Stimulated activated CD4-positive, alpha-beta T cell treated with anti-CD3 and anti-CD28 coated beads, Interleukin-1b, Interleukin-23, amount 100 ng/mL, for 24 hours (primary cell): Measurements from ENCODE around the gene AVPI1.

Source experiments
- DNase-seq, 4 experiments: peaks; one replicate each; pipeline ENCODE4 v3.0.0-alpha.2; 2020; ENCODE audit warnings: low read depth in 4 of 4, low spot score in 1 of 4

Gene AVPI1, protein sequence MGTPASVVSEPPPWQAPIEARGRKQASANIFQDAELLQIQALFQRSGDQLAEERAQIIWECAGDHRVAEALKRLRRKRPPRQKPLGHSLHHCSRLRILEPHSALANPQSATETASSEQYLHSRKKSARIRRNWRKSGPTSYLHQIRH

DNA sequence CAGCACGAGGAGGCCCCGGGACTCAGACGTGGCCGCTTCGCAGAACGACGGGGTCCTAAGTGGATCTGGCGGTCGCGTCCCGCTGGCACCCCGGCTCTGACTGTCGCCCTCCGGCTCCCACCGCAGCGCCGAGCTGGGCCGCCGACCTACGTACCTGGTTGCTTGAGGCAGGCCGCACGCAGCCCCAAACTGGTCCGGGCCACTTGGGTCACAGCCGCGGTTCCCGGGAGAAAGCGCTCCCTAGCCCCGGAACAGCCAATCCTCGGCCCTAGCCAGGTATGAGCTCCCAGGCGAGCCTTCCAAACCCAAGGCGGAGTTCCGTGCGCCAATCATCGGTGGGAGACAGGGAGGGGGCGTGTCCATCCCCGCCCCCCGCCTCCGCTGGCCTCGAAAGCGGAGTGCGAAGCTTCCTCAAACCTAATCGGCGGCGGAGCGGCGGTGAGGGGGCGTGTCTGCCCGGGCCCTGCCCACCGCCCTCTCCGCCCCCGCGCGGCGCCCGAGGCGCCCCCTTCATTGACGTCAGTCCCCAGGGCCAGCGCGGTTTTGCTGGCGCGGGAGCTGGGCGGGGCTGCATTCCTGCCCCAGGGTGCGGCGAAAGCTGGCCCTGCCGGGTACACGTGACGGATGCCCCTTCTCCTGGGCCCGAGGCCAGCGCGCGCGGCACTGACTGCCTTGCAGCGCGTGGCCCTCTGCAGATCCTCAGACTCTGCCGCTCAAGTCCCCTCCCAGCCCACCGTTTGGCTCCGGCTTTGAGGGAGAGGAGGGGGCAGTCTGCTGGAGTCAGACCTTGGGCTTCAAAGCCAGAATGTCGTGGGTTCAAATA is at the start of gene AVPI1:
AVPI1 (minus strand) TSS at position 280 of the 823 bp plus-strand sequence. CDS start 7,336 bp downstream, outside the sequence.
- DNase-seq, result peak; percentile 76 to 95 (median 86)

DNA sequence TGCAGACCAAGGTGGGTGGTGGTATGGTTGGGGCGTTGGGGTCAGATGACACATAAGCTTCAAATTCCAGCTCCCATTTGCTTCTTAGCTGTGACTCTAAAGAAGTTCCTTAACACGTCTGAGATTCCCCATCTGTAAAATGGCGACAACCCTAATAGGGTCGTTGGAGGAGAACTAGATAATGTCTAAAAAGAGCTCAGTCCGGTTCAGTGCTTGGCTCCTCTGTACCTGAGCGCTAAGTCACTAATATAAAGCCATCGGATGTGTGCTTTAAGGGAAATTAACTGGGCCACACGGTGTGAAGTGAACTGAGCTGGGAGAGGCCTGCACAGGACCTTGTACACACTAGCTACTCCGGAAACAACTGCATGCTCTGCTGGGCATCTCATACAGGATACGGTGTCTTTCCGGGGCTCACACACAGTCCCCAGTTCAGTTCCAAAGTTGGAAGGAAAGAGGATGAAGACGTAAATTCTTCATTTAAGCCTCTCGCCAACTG is 49.4 kb upstream of the AVPI1 start:
- no peak for DNase-seq

DNA sequence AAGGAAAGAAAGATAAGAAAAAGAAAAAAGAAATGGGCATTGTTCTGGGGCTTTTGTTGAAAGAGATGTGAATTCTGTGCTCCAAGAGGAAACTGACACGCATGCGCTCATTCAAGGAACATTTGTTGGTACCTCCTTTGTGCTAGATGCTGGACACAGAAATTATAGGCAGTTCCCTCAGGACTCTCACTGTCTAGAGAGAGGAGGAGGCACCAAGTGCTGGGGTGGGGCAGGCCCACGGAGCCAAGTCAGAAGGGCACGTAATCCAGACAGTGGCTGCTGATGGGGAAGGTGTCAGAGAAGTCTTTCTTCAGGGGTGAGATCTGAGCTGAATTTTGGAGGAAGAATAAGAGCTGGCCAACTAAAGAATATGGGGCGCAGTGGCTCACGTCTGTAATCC is 47.0 kb upstream of the AVPI1 start:
- no peak for DNase-seq

DNA sequence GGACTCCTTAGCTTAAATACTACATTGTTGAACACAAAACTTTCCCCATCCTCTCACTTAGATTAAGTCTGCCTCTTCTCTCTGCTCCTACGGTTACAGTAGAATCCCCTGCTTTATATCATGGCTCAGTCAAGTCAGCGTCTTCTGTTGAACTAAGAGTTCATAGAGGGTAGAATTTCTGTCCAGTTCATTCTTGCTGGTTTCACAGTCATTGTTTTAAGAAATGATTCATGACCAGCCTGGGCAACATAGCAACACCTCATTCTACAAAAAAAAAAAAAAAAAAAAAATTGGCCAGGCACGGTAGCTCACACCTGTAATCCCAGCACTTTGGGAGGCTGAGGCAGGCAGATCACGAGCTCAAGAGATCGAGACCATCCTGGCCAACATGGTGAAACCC is 46.2 kb upstream of the AVPI1 start:
- DNase-seq, result no peak

DNA sequence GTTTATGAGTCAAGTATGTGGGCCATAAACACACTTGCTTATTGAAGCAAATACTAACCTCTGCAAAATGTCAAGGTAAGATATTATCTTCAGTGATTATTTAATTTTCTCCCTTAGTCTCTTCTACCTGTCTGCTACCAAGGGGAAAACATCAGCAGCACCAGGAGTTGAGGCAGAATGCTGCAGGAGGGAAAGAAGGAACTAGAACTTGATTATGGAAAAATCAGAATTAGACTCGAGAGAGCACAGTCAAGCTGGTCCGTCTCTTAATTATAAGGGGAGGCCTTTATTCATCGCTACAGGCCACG is 45.0 kb upstream of the AVPI1 start:
- no peak for DNase-seq

DNA sequence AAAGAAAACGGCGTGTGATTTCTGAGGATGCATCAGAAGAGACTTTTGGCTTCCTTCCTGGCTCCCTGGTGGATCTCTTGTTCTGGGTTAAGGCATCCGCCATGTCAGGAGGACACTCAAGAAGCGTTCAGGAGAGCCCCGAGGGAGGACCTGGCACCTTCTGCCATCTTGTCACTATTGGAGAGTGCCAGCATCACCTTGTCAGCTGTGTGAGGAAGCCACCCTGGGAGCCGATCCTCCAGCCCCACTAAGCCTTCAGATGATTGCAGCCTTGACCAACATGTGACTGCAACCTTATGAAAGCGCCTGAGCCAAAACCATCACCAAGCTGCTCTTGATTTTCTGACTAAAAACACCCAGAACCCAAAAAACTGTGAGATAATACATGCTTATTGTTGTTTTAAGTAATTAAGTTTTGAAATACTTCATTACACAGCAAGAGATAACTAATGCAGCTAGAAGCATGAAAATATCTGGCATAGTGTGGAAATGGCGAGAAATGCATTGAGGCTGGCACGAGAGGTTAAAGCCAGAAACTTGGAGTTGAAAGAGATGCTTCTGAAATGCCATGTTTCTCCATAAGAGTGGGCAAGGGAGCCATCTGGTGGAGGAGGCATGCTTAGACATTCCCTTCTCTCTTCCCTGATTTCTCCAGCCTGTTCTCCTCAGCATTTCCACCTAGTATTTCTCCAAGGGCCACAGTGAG is 44.5 kb upstream of the AVPI1 start:
- peak in 1 of 4 experiments; percentile 31 for DNase-seq

DNA sequence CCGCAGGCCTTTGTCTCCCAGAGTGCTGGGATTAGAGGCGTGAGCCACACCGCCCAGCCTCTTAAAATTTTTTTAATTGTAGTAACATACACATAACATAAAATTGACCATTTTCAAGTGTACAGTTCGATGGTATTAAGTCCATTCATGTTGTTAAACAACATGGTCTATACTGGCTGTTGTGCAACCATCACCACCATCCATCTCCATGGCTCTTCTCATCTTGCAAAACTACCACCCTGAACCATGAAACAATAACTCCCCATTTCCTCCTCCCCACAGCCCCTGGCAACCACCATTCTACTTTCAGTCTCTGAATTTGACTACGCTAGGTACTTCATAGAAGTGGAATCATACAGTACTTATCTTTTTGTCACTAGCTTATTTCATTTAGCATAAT is 42.0 kb upstream of the AVPI1 start:
- DNase-seq, result no peak

DNA sequence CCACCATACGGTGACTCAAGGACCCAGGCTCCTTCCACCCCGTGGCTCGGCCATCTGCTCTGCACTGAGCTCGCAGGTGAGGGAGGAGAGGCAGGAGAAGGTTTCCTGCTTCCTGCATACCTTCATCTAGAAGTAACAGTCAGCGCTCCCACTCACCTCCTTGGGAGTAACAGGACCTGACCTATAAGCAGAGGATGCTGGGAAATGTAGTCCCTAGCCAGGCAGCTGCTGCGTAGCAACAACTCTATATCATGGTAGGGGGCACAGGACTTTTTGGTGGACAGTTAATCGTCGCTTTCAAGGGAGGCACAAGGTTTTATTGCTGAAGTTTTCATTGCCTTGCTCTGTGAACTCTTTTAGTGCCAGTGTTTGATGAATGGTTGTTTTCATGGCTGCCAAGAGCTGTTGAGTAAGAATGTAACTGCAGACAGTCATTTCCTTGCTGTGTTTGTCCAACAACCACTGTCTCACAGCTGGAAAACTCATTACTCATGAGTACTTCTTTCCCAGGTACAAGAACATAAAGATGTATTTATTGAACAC is 39.7 kb upstream of the AVPI1 start:
- no peak for DNase-seq

DNA sequence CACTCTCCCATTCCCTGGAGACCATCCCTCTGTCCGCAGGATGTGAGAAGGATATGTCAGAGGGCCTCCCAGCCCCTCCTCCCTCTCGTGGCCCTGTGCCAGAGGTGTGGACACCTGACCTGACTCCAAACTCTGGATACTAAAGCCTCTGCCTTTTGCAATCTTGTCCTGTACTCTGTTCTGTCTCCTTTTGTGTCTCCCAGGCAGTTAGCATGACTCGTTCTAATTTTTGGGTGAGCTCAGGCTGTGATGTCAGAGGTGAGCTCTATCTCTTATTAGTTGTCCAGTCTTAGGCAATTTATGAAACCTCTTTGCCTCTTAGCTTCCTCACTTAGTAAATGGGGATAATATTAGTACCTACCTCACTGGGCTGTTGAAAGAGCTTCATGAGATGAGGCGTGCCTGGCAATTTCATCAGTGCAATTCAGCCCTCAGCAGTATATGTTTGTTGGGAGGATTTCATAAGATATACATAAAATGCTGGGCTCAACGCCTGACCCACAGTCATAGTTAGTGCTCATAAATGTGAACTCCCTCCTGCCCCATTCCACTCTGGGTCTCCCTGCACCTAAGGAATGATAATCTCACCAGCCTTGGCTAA is 37.4 kb upstream of the AVPI1 start:
- no peak for DNase-seq

DNA sequence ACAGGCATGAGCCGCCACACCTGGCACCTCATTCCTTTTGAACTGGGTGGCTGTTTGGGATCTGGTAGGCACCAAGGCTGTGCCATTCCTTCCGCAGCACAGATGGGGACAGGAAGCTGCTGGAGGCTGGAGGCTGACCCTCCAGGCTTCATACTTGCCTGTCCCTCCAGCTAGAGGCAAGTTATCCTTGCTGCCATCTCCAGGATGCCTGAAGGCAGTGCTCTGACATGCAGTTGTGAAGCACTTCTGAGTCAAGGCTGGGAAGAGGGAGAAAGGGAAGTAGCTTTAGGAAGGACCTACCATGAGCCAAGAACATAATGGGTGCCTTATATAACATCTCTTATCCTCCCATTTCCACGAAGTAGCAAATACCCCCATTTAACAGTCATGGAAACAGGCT is 36.0 kb upstream of the AVPI1 start:
- no peak for DNase-seq

DNA sequence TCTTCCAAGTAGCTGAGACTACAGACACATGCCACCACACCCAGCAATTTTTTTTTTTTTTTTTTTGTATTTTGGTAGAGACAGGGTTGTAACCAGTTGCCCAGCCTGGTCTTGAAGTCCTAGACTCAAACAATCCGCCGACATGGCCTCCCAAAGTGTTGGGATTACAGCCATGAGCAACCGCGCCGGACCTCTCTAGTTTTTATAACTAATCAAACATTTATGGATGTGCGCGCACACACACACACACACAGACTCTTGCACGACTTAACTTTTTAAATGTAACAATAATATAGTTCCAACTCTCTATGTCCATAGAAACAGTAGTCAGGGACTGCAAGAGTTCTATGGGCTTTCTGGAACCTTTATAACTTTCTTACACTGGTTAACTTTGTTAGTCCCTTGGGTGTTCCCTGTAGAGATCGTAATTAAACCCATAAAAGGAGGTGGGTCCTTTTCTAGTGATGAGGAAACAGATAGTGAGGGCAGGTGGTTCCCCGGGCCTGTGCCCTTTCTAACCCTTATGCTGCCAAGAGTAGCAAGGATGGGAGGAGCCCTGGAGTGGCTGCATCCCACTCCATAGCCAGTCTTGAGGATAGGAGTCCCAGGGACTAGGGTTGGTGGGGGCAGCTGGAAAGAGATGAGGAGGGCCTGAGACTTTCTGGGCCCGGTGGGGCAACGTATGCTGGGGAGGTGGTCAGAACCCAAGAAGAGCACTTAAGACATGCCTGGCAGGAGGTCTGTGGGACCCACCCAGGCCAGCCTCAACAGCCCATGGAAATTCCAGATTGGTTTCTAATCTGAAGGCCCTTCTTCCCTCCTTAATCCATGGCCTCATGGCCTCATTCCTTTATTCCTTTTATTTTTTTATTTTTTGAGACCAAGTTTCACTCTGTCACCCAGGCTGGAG is 35.1 kb upstream of the AVPI1 start:
- DNase-seq, result no peak

DNA sequence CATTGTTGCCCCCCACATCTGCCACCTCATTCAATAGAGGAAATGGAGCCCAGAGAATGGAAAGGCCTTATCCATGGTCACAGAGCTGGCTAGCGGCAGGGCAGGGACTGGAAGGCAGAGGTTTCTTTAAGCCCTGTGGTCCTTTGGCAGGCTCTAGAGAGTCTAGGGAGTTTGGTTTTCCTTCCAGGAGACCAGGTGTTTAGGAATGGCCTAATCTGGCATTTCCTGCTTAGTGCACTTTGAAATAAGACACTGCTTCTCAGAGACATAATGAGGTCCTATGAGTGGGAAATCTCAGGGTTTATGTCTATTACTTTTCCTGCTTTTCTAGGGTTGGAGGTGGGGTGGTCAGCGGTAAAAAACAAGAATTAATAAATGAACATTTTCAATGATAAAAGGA is 32.6 kb upstream of the AVPI1 start:
- DNase-seq, result no peak

DNA sequence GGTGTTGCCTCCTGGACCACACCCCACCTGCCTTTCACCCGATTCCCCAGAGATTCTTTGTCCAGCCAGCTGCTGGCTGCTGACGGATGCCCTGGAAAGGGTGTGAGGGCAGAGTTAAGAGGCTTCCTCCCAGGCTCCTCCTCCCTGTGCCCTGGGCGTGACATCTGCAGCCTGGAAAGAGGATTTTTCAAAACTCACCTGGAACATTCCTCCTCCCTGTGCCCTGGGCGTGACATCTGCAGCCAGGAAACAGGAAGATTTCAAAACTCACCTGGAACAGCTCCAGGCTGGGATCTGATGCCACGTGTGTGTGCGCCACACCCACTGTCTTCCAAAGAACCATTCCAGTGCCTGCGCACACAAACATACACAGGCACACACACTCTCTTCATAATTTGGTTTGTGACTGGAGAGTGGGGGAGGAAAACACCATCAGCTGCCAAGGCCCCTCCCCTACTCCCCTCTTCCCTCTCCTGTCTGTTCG is 31.7 kb upstream of the AVPI1 start:
- no peak for DNase-seq

DNA sequence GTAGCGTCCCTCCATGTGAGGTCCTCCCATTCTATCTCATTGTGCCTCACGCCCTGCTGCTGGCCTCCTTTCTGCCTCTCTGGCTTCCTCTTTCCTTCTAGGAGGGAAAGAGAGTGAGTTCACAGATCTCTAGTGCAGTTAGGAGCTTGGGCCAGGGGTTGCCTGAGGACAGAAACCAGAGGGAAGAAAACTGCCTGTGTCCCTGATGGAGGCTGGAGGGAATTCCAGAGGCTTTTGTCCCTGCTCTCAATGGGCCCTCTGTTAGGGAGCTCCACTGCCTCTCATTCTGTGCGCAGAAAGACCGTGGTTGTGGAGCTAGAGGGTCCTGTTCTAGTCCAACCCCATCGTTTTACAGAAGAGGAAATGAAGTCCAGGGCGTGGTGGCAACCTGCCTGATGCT is 31.1 kb upstream of the AVPI1 start:
- no peak for DNase-seq

DNA sequence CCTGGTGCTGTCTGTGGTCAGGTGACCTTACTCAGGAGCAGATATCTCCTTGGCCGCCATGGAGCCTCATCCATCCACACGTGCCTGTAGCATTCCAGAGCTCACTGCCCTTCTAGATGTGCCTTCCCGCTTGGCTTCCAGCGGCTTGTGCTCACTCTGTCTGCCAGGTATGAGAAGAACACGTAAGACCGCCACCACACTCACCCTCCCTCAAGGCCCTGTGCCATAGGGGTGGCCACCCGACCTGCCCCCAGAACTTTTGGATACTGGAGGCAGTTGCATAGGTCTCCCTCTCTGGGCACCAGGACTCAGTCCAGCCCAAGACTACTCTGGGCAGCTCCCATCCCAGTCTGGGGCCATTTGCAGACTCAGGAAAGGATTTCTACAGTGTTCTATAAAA is 30.6 kb upstream of the AVPI1 start:
- no peak for DNase-seq

DNA sequence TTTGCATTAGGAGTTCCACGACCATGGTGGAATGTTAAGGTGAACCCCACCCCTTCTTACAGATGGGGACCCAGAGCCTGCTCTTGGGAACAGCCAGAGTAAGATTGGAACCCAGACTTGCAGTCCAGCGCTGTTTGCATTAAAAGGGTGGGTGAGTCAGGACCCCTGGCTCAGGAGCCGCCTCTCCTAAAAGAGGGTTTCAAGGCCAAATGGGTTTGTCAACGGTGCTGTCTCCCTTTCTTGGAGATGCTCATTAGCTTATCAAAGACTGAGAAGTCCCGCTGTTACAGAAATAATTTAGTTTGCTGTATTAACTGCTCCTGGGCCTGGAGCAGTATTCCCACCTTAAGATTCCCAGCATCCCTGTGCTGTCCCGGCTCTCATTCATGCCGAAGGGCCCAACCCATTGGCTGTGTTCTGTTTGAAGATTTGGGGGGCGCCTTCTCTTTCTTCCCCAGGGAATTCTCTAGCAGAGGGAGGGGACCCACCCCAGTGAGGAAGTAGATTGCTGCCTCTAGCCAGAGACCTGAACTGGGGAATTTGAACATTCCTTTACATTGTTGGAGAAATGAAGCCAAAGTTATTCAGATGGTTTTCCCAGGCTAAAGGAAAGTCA is 28.3 kb upstream of the AVPI1 start:
- no peak for DNase-seq

DNA sequence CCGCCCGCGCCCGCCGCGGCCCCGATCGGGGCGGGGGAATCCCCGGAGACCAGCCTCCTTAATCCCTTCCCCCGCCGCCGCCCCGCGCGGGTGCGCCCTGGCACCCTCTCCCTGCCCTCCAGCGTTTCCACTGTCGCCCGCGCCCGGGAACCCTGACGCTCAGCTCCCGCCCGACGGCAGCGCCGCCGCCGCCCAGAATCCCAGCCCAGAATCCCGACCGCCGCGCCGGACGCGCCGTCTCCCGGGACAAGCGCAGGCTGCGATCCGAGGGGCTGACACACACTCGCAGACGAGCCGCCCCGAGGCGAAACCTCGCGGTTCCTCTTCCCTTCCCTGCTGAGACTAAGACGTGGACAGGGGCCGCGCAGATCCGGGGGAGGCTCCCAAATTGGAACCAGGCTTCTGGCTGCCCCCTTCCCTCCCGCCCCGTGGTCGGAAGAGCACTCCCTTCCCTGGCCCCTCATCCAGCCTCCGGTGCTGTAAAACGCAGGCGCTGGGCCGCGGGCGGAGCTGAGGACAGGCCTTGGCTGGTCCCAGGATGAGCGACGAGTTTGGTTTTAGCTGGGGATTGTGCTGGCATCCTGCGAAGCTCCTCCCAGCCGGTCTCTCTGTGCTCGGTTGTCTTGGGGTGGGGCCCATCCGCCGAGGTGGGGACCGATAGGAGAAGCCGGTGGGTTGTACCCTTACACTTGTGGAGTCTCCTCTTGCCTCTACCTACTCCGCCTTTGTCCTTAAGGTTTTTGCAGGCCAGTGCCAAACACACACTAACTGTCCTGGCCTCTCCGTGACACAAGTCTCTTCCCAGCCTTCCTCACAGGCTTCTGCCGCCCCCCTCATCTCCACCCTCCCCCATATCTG is 27.6 kb upstream of the AVPI1 start:
- no peak for DNase-seq

DNA sequence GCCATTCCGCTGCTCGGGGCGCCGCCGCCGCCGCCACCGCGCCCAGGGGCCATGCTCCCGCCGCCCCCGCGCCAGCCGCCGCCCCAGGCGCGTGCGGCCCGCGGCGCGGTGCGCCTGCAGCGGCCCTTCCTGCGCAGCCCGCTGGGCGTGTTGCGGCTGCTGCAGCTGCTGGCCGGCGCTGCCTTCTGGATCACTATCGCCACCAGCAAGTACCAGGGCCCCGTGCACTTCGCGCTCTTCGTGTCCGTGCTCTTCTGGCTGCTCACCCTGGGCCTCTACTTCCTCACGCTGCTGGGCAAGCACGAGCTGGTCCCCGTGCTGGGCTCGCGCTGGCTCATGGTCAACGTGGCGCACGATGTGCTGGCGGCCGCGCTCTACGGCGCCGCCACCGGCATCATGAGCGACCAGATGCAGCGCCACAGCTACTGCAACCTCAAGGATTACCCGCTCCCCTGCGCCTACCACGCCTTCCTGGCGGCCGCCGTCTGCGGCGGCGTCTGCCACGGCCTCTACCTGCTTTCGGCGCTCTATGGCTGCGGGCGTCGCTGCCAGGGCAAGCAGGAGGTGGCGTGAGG is 26.9 kb upstream of the AVPI1 start:
- DNase-seq, result peak in 1 of 4 experiments; percentile 32
